Germinal center (tissue), 1 donor: Measurements from ENCODE around the gene WFDC2.

Experiments
- DNase-seq: peaks from one replicate; pipeline ENCODE4 v3.0.0; 2012; ENCODE audit warnings: mixed read lengths, low spot score

Gene WFDC2

DNA sequence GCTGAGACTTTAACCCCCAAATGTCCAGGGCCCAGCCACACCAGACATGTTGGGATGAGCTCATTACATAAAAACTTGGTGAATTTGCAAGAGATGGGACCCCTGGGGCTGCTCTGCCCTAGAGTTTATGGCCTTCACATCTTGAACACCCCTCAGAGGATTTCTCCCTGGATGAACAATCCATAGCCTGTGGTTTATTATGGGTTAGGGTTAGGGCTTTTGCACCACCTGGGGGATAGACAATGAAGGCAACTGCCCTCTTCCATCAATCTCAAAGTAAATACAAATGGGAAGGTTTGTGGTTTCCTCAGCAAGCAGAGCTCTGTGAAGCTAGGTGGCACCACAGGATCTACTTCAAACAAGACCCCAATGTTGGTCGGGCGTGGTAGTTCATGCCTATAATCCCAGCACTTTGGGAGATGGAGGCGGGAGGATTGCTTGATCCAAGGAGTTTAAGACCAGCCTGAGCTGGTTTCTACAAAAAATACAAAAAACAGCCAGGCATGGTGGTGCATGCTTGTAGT lies 28.5 kb downstream of the WFDC2 start:
- no peak for DNase-seq

DNA sequence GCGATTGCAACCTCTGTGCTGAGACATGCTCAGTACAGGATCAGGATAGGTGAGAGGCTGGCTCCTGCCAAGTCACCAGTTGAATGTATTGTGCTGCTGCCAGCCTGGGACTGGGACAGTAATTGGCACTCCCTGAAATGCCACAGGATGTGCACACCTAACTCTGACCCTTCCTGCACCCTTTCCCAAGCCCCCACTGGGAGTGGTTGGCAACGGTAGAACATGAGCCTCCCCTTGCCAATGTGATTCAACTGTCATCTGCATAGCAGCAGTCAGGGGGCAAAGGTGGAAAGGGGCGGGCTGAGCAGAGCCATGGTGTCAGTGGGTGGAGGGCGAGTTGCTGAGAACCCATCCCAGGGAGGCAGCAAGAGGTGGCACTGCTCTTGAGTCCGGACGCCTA lies 30.5 kb downstream of the WFDC2 start:
- no peak for DNase-seq

DNA sequence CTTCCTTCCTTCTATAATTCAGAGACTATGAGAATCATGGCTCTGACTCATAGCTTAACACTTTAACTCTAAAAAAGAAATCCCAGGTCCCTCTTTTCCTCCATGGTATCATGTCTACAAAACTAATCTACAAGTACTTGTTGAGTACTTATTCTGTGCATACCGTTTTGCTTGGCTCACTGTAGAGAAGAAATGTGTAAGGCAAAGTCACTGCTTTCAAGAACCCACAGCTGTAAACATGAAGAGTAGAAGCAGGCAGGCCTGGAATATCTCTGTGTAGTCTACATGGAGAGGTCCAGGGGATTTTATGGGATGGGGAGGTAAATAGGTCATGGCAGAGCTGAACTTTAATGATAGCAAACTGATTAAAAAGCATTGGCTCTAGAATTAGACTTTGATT lies 32.0 kb downstream of the WFDC2 start:
- no peak for DNase-seq

DNA sequence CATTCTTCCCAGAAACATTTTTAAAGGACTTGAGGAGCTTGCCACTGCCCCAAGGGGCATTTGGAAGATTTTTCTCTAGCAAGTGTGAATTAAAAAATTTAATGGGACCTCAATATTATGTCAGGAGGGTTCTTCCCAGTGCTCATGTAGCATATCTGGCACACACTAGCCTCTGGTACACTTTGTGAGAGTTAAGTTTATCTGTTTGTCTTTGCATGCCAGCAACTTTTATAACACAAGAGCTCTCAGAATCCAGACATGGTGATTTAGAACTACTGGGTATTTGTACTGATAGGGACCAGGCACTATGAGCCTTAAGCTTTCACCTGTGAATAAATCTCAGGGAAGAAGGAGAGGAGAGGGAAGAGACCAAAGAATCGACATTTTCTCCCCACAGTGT lies 33.0 kb downstream of the WFDC2 start:
- no peak for DNase-seq

DNA sequence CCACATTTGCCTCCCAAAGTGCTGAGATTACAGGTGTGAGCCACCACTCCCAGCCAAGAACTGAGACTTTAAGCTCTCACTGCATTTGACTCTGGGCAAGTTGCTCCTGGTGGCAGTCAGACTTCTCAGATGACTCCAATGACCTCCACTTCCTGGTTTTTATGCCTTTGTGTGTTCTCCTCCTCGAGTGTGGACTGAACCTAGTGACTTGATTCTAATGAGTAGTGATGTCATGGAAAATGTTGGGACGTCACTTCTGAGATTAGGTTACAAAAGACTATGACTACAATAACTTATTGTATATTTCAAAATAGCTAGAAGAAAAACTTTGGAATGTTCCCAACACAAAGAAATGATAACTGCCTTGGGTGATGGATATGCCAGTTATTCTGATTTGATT lies 33.9 kb downstream of the WFDC2 start:
- DNase-seq: no peak

DNA sequence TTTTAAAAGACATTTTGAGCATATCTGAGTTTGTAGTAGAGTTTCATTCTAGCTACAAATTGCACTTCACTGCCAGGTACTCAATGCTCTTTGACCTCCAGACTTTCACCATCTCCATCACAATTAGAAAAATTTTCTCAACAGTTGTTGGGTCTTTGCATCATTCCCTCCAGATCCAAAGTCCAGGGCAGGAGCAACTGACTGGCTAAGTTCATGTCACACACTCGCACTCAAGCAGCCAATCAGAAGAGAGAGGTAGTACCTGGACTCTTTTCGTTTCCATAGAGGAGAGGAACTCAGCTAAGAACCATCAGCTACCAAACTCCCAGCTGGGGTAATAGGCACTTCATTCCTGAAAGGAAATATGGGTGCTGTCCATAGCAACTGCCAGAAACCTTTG lies 36.8 kb downstream of the WFDC2 start:
- no peak for DNase-seq

DNA sequence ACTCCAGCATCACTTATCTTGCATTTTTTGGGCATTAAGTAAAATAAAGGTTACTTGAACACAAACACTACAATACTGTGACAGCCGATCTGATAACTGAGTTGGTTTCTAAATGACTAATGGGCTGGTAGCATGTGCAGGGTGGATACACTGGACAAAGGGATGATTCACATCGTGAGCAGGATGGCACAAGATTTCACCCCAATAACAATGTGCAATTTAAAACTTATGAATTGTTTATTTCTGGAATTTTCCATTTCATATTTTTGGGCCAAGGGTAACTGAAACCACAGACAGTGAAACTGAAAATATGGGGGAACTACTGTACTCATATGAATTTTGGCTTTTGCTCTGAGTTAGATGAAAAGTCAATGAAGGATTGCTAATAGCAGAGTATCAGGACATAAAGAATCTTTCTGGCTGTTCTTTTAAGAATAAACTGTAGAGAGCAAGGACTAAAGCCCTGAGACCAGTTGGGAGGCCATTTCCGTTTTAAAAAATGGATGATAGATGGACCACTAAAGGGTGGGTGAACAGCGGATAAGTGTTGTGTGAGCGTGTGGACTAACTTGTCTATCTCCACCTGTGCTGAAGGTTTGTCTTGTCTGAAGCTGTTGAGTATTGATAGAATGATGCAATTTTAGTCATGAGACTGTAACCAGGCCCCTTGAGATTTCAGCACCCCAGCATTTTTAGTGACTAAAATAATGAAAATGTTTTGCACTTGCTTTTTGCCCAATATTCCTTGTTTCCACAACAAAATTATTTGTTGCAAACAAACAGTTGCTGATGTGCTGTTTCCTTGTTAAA lies 37.7 kb downstream of the WFDC2 start:
- no peak for DNase-seq

DNA sequence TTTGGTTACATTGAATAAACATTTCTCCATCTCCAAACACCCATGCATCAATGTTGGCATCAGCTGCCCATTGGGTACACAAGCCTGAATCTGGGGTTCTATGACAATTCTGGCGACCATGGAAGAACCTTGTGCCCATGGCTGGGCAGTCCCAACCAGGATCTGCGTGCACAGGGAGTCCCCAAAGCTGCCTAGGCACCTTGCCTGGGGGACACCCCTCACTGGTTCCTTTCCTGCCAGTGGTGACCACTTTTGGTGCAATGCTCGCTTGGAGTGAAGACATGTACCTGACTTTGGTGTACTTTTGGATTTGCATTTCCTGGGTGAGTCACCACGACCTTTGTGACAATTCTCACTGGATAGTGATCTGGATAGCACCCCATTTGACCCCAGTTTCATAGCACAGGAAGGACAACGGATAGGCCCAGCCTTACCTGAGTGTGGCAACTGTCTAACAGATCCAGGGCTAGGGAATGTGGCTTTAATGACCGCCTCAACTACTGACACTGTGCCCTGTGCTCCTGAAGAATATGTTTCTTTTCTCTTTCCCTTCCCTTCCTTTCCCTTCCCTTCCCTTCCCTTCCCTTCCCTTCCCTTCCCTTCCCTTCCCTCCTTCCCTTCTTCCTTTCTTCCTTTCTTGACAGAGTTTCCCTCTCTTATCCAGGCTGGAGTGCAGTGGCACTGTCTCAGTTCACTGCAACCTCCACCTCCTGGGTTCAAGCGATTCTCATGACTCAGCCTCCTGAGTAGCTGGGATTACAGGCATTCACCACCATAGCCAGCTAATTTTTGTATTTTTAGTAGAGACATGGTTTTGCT lies 38.7 kb downstream of the WFDC2 start:
- DNase-seq: no peak

DNA sequence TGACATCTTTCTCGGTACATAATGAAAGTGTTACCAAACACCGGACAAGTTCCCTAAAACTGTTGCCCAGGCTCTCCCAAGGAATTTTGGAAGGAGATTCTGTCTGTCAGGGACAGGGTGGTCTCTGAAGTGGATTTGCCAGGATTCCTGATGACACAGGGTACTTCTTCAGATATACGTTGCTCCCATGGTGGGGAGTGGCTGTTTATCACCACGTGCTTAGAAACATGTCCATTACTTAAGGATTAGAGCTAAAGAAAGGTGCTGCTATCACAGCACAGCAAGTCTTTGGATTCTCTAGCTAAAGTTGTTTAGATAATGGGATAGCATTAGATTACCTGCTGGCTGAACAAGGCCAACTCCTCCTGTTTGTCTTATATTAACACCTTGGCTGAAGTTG lies 39.5 kb downstream of the WFDC2 start:
- no peak for DNase-seq

DNA sequence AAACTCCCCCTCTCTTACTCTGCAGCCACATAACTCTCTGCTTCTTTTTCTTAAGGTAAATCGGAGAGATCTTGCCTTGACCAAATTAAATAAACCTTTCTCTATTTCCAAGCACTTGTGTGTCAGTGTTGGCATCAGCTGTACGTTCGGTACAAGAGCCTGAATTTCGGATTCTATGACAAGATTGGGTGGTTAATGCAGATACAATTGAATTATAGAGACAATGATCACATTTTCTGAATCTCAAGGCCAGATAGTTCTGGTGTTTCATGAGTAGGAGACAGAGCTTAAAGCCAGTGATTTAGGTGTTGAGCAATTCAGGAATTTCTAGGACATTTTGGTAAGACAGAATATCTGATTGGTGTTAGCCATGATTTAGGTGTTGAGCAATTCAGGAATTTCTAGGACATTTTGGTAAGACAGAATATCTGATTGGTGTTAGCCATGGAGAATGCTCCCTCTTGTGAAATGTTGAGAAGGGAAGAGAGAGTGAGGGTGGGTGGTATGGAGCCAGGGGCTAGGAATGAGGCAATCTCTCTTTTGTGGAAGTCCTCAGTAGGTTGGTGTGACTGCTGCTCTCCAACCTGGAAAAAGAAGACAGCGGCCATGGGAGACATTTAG lies 40.8 kb downstream of the WFDC2 start:
- no peak for DNase-seq

DNA sequence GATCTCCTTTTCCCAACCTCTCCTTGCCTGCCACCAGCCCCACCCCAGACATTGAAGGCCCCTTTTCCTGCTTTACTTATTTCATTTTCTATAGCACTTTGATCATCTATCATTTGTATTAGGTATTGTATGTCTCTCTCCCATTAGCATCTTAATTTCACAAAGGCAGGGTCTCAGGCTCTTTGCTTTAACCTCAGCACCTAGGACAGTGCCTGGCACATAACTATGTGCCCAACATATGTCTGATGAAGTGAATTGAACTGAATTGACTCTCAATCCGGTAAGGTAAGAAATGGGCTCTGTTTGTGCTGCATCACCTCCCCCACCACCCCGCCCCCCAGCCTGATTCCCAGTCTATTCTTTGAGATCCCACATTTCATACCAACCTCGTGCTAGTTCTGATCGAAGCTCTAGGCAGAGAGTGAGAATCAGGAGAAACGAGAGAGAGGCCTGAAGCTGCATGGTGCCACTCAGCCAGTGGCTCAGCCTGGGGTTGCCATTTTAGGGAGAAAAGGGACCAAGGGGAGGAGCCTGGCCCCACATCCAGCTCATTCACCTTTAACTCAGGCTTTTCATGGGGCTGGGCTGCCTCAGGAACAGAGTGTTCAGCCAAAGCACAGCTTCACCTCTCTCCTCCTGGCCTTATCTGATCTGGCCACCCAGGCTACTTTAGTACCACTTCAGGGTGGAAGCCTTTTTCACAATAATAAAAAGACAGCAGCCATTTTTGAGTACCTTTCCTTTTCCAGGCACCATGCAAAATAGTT lies 45.8 kb downstream of the WFDC2 start, which contains the start of gene SPINT3:
TSS of gene SPINT3 (minus strand) at position 476 of the 767 bp plus-strand sequence. CDS start at position 462, 14 bp downstream.
- DNase-seq: no peak

DNA sequence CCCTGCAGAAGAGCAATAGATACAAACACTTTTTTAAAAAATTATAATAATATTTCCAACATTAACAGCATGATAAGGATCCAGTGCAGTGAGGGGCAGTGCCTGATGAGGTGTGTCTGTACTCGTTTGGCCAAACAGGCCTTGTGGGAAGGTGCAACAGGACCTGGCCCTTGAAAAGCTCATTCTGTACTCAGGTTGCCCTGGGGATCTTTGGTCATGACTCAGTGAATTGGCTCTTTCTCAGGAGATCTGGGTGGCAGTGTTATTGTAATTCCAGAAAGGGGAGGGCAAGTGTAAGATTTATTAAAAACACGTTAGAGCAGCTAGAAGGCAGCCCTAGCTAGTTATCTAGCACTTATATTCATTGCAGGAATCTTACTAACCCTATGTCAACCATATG lies 48.7 kb downstream of the WFDC2 start:
- no peak for DNase-seq

DNA sequence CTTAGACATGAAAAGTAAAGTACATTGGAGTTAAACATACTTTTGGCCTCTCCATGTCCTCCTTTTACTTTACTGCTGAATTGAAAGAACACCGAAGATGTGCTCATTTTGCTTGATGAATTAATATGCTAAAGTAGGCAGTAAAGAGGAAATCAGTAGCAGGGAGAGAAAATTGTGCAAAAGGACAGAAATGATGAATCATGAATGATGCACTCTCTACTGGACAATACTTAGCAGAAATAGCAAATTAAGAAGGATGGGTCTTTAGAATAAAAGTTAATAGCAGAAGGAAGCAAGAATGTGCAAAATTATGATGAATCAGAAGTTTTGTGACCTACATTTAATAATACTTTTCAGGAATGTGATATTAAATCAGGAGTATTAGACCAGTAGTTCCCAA lies 54.3 kb downstream of the WFDC2 start:
- no peak for DNase-seq

DNA sequence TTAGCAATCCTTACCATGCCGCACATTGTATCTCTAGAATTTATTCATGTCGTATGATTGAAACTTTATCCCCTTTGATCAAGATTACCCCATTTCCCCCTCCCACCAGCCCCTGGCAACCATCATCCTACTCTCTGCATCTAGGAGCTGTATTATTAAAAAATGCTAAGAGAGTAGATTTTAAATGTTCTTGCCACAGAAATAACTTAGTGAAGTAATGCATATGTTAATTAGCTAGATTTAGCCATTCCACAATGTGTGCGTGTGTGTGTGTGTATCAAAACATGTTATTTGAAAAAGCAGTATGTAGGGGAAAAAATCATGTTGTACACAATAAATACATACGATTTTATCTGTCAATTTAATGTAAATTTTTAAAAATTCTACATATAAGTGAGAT lies 57.7 kb downstream of the WFDC2 start:
- DNase-seq: no peak
